ENCODE measurements around the gene CBX2.

DNA sequence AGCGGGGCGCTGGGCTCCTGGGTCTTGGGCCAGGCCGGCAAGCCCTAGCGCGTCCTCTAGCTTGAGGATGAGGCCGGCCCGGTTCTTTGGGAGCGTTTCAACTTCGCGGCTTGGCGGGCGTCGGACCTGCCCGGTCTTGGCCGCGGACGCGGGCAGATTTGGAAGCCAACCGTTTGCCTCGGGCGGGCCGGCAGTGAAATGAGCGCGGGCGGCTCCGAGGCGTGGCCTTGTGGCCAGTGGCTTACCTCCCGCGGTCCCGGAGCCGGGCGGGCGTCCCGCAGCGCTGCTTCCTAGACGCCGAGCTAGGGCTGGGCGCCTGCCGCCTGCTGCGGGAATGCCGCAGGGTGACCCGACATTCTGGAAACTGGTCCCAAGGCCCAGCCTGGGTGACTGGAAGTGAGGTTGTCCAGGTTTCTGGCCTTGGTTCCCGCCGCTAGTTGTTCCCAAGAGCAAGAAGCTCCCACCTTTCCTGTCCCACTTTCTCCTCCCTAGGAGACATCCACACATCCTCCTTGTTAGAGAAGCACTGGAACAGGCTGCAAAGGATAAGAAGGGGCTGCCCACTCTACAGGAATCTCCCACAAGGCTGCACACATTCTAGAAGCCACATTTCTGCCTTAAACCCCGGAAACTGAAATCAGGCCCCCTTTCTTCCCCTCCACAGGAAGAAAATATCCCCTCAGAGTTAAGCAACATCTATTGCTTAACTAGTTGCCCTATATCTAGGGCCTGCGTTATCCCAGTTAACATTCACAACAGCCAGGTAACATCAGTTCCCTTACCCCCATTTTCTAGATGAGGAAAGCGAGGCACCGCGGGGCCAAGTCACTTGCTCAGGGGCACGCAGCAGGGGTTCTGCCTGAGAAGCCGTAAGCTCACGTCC, 23.4 kb downstream of the CBX2 start:
- no peak for TF ChIP-seq POLR2A (IDR thresholded peaks at IDR 0.05)
- TF ChIP-seq, protein P1, sequence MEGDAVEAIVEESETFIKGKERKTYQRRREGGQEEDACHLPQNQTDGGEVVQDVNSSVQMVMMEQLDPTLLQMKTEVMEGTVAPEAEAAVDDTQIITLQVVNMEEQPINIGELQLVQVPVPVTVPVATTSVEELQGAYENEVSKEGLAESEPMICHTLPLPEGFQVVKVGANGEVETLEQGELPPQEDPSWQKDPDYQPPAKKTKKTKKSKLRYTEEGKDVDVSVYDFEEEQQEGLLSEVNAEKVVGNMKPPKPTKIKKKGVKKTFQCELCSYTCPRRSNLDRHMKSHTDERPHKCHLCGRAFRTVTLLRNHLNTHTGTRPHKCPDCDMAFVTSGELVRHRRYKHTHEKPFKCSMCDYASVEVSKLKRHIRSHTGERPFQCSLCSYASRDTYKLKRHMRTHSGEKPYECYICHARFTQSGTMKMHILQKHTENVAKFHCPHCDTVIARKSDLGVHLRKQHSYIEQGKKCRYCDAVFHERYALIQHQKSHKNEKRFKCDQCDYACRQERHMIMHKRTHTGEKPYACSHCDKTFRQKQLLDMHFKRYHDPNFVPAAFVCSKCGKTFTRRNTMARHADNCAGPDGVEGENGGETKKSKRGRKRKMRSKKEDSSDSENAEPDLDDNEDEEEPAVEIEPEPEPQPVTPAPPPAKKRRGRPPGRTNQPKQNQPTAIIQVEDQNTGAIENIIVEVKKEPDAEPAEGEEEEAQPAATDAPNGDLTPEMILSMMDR (IDR thresholded peaks at IDR 0.05) = no peak
